Fibroblast of mammary gland (primary cell): ENCODE data around the gene RAB15.

Experiments used
- DNase-seq: peaks from one replicate; pipeline ENCODE4 v3.0.0-alpha.2; 2010; ENCODE audit warnings: low read depth
- H3K4me3 ChIP-seq: 2 replicates; pipeline ENCODE4 v1.5.1; 2011; ENCODE audit warnings: low read depth, mild to moderate bottlenecking, low read length, moderate library complexity; ENCODE audit not compliant: control insufficient read depth
- TF ChIP-seq, protein P1 (sequence below): conservative IDR thresholded peaks from 2 replicates; pipeline ENCODE4 v1.5.1; 2011; ENCODE audit warnings: low read depth, low read length, inconsistent platforms; ENCODE audit not compliant: control insufficient read depth, insufficient read depth

The RAB15 gene

DNA sequence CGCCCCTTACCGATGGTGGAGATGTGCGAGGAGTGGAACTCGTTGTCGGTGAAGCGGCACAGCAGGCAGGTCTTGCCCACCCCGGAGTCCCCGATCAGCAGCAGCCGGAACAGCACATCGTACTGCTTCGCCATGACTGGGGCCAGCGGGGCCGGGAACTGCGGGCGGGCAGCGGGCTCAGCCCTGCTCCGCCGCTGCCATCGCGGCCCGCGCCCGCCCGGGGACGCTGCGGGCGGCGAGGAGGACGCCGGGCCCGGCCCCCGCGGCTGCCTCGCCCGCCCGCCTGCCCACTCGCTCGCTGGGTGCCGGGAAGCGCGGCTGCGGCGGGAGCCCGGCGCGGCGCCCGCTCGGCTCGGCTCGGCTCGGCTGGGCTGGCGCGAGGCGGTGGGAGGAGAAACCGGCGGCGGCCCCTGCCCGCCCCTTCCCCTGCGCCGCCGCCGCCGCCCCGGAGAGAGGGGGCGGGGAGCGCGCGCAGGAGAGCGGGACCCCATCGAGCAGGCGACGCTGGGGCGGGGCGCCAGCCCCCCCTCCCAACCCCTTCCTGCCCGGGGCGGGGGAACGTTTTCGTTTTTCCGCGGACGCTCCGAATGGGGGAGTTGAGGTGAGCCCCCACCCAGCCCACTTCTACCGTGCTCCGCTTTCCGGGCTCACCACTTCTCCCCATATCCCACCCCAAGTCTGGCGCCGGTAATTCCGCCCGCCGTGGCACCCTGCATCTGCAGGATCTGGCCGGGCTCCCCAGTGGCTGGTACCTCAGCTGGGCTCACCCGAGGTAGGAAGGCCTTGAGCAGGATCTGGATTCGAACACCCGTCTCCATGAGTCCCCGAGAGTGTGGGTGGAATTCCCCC lies at the start of gene RAB15:
Gene RAB15, minus strand, starts transcription at position 394 of the 849 bp plus-strand sequence. Its CDS starts 260 bp downstream, at position 134.
- H3K4me3 ChIP-seq, result peak within 1 kb of the TSS; percentile 55
- DNase-seq, result peak; percentile 3
- TF ChIP-seq, protein P1, sequence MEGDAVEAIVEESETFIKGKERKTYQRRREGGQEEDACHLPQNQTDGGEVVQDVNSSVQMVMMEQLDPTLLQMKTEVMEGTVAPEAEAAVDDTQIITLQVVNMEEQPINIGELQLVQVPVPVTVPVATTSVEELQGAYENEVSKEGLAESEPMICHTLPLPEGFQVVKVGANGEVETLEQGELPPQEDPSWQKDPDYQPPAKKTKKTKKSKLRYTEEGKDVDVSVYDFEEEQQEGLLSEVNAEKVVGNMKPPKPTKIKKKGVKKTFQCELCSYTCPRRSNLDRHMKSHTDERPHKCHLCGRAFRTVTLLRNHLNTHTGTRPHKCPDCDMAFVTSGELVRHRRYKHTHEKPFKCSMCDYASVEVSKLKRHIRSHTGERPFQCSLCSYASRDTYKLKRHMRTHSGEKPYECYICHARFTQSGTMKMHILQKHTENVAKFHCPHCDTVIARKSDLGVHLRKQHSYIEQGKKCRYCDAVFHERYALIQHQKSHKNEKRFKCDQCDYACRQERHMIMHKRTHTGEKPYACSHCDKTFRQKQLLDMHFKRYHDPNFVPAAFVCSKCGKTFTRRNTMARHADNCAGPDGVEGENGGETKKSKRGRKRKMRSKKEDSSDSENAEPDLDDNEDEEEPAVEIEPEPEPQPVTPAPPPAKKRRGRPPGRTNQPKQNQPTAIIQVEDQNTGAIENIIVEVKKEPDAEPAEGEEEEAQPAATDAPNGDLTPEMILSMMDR, result no peak

DNA sequence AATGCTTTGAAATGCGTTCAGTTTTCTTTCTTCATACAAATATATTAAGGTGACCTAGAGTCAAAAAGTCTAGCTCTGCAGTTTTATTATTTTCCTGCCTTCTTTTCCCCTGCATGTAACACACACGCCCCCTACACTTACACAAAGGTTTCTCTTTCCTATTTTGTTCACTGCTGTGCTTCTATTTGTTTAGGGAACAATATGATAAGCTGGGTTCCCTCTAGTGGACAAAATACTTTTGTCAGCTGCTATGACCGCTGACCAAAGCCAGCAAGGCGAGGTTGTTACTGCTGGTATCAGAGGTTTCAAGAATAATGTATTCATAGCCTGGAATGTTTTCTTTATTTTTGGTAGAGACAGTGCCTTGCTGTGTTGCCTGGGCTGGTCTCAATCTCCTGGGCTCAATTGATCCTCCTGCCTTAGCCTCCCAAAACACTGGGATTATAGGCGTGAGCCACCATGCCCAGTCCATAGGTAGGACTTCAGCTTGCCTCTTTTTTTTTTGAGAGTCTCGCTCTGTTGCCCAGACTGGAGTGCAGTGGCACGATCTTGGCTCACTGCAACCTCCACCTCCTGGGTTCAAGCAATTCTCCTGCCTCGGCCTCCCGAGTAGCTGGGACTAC lies 47.9 kb upstream of the RAB15 start:
- TF ChIP-seq, protein P1, result peak; percentile 86
- no peak overlapping the region for H3K4me3 ChIP-seq
- peak; percentile 87 for DNase-seq

DNA sequence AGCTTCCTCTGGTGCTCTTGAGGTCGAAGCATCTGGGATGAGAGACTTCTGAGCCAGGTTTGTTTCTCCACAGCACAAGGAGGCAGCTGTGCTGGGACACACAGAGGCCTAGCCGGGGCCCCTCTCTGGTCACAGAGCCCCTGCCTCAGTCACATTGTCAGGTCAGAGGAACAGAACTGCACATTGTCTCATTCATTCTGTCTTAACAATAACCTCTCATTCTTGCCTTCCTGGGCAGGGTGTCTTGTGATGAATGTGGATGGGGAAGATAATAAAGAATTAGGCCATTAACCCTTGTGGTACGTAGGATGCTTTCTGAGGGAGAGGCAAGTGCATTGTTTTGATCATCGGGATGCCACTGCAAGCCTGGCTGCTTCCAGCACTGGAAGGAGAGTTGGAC lies 44.3 kb upstream of the RAB15 start:
- TF ChIP-seq, protein P1, result no peak
- no peak for DNase-seq
- no peak overlapping the region for H3K4me3 ChIP-seq

- TF ChIP-seq, protein P1, result no peak
- no peak overlapping the region for H3K4me3 ChIP-seq
- no peak for DNase-seq
Observed at GRCh38 chr14:65015391-65015790, 43.3 kb upstream of the RAB15 start.

DNA sequence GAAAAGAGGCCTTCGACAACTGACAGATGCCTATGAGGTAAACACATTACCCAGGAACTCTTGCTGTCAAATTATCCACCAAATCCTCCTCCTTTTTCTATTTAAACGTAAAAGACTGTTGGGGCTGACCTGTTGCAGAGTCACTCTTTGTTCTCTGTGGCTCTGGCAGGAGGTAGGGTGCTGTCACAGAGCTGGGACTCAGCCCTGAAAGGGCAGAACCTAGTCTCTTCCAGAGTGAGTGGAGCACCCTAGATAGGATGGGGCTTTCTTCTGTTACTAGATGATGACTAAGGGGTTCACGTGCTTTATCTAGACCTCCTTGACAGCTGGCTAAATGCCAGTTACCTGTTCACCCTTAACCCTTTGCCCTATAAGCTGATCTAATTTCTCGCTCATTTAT lies 40.2 kb upstream of the RAB15 start:
- no peak overlapping the region for H3K4me3 ChIP-seq
- TF ChIP-seq, protein P1, result no peak
- DNase-seq, result no peak

DNA sequence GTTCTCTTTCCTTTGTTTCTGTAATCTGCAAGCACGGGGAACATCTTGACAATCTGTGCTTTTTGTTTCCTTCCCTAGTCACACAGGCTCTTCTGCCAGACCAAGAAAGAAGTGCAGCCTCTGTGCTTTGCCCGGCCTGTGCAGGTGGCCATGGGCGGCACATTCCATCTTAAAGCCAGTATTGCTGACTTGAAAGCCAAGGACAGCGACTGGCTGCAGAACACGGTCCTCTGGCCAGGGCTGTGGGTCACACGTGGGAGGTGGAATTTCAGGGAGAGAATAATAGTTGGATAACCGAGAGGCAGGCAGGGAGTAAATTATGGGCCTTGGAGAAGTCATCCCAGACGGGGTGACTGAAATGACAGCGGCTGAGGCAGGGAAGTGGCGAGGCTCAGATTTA lies 39.4 kb upstream of the RAB15 start:
- H3K4me3 ChIP-seq, result no peak overlapping the region
- DNase-seq, result no peak
- TF ChIP-seq, protein P1, result no peak
